HS-27A (cell line): ENCODE data around the gene MDFIC2.
"Not testable (repeated sequence)": the region's sequence is repeated elsewhere in the genome, so short reads cannot be mapped to it uniquely, and the experiment has no call there.

Source experiments
- DNase-seq: peaks from one replicate; pipeline ENCODE4 v3.0.0-alpha.2; 2012; ENCODE audit warnings: low read depth, missing footprints

Gene MDFIC2

DNA sequence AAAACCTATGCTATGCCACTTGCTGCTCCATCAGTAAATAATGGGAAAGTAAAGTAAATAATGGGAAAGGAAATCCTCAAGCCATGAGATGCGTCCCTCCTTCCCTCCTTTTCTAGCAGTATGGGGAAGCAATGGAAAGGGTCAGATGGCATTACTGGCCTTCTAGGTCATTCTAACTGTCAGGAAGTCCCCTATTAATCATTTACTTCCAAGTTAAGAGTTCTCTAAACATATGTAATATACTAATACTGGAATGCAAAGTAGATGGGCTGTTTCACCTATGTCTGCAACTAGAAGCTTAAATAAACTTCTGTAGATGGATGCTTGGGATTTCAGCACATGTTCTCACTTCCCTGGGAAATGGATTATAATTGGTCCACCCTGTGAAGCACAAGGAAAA, 55.9 kb downstream of the MDFIC2 start:
- DNase-seq: no peak

DNA sequence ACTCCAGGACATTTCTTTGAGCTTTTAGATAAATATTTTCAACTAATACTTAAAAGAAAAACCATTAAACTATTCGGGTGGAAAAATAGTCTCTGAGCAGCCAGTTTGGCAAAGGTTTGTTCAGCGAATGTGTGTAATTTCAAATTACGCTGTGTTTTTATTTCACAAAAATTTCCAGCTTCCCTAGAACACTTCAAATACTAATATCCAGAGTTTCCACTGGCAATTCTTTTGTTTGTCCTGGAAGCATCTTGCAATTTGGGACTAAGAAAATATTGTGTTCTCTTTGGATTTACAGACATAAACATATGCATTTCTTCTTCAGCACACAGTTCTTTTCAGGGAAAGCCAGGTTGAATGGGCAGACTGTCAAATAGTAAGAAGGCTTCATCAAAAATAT, 61.9 kb downstream of the MDFIC2 start:
- DNase-seq: no peak

DNA sequence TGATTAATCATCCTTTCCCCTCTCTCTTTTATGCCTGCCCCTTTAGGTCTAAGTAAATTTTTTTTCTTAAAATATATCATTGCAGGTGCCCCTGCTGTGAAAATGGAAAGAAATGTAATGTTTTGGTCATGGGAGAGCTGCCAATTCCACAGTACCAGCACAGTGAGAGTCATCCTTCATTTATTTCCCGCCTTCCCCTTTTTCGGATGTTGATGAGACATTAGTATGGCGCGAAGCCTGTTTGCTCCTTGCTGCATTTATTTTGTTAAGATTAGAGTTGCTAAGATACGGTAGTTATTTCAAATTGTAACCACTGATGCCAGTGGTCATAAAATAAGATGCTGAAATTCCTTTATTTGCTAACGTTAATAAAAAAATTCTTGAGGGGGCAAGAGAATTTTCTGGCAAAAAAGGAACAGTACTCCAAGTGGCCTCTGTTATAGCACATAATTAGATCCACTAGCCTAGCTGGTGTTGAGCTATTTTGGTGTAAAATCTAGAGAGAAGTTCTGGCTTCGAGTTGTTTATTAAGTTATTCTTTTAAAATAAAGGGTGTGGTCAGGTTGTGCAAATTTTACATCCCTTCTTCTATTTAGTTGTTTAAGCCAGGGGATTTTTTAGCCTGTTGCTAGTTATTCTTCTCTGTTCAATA, 62.8 kb downstream of the MDFIC2 start:
- DNase-seq: peak; percentile 58

DNA sequence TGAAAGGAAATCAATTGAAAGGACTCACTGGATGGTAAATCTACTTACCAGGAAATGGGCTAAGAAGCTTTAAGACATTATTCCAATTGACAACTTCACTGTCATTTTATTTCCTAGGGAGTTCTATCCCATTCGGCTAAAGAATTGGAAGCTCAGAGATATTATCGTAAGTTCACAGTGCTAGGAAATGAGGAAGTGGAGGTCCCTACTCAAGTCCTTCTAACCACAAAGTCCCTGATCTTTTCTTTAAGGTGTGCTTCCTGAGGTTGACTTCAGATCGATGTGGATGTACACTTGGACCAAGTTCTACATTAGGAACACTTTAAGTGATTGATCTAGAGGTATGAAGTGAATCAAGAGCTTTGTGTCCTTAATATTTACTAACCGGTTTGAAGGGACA, 63.6 kb downstream of the MDFIC2 start:
- DNase-seq: no peak

DNA sequence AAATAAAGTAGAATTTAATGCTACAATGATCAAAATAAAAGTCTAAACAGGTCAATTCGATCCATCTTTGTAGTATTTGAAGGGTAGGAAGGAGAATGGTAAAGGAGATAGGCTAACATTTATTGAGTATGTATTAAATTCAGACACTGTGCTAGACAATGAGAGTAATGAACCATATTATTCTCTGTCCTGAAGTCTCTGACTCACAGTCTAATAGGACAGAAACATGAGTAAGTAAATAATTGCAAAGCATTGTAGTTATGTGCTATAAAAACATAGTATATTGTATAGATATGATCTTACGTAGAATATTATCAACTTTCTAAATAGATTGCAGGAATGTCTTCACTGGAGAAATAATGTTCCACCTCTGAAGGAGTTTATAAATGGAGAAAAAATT, 64.5 kb downstream of the MDFIC2 start:
- DNase-seq: no peak

DNA sequence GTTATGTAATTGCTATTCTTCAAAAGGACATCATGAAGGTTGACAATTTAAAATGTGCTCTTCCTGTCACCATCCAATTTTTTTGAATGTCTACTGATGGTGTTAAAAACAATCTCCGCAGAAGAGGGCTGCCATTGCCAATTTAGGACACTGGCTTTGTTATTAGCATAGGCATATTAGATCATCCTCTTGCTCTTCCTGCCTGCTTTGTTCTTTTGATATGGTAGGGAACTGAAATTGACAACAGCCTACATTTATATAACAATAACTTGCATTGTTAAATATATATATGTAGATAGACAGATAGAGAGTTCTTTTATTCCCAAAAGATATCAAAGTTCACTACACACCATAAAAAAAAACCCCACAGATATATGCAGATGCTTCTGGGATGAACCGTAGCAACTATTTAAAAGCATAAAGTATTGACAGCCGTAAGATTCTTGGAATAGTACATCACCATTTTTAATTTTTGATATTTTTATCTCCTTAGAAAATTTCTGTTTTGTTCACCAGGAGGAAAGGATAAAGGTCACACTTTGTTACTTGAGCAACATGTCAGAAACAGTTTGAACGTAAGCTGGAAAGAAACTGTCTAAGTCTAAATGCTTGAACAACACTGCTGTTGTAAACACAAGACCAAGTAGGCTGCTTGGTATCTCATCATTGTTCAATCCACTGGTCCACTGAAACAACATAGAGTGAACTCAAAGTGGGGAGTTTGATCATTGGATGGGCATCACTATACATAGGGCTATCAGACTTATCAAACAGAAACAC, 66.5 kb downstream of the MDFIC2 start:
- no peak for DNase-seq

DNA sequence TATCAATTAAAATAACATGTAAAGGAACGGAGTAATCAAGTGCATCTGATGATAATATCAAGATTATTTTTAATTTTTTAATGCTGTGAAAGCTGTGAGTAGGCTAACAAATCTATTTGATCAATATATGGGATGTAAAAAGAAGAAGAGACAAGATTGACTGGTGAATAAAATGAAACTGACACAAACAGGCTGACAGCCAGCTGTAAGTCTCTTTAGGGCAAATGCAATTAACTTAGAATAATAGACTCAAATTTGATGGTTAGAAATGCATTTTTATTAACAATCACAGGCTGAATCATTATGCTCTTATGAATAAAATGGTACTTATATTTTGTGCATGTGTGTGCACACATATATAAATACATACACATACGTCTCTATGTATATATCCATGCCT, 68.0 kb downstream of the MDFIC2 start:
- no peak for DNase-seq

DNA sequence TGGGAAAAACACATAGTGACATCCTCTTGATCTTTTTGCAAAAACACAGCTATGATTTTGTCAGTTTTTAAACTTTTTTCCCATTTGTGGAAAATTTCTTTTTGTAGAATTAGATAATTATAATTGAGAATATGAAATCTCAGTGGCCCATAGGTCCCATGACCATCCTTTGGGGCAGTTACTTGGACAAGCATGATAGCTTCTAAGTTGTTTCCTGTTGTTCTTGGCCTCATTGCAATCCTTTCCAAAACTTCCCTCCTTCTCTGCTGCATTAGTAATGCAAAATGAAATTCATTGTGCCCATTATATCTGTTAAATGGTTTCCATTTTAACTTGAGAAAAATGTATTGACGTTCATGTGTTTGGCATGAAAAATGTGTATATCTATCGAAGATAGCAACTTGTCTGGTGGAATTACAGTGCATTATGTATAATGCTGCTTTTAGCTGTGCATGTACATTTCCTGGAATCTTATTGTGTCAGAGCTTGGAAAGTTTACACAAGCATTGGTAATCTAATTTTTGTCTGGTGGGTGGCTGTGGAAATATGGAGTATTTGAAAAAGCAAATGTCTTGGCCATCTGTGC, 70.0 kb downstream of the MDFIC2 start:
- no peak for DNase-seq

DNA sequence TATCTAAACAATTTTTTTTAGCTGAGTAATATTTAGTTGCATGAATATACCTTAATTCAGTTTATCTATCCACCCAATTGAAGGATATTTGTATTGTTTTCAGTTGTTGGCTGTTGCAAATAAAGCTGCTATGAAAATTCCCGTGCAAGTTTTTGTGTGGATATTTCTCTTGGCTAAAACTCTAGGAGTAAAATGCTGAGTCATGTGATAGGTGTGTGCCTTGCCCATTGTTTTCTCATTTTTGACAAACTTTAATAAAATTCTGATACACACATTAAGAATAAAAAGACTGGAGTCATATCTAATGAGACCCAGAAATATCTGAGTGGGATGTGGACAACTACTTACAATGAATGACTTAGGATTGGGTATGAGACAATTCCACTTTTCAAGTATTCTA, 78.6 kb downstream of the MDFIC2 start:
- DNase-seq: no peak

DNA sequence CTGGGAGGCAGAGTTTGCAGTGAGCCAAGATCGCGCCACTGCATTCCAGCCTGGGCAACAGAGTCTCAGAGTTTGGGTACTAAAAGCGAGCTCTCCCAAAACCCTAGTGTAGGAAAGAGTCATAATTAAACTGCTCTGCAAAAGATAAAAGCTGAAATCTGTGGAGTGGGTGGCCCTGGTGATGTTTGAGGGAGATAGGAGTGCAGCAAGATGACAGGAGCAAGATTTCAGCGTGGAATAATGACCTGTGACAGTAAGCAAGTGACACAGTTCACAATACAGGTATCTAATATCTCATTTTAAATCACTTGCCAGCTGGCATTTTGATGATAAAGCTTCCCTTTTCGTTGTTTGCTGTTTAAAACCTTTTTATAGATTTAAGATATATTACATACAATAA, 79.3 kb downstream of the MDFIC2 start:
- DNase-seq: no peak

DNA sequence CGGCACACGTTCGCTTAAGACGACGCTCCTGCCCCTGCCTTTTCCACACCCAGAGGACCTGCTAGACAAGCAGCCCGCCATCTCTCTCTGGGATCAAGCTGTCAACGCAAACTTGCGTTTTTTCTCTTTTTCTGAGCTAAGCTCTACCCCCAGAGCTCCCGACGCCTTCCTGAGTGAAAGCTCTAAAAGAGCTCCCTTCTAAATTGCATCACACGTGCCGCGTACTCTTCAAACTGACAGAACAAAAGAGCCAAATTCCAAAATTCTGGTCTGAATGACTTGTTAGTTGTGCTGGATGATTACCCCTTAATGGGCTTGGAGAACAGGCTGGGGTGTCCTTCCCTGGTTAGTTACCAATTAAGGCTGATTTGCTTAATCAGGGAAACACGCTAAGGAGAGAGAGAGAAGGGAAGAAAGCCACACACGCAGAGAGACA, 81.2 kb downstream of the MDFIC2 start:
- DNase-seq: no peak

DNA sequence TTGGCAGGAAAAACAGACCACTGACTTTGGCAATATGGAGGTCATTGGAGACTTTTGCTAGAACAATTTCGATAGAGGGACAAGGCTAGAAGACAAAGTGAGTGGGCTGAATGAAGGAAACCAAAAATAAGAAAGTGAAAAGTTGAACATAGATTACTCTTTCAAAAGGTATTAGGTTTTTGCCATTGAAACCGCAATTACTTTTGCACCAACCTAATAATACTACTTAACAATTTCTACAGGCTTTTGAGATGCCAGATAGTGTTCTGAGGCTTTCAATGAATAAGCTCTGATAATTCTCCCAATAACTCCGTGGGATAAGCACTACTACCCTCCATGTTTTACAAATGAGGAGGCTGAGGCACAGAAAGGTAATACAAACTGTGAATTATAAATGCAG, 85.0 kb downstream of the MDFIC2 start:
- no peak for DNase-seq

DNA sequence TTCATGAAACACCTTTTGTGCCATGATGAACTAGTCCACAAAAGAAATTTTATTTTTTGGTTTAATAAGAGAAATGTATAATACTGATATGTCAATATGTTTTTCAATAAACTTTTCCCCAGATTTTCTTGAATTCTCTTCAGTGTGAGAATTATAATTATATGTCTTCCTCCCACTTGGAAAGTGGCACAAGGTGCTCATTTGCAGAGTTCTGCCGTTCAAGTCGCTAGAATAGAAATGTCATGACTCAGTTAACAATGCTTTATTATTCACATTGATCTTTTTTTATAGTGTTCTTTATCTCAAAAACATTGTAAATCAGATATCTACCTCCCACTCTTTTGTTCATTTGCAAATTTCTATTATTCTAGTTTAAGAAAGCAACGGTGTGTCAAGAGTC, 87.3 kb downstream of the MDFIC2 start:
- no peak for DNase-seq

DNA sequence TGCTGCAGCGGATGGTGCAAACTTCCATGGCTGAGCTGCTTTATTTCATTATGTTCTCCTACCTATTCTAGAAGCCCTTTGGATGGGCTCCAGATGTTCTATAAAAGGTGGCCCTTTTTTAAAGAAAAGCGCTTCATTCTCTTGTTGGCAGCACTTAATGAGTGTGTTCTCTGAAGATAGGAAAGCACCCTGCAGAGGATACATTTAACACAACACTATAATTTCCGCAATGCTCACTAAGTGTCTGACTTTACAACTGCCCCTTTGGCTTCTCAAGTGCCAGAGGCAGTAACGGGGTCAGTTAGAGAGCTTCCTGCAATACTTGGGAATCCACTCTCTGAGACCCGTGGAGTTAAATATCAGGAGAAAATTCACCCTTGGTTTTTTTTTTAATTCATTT, 88.1 kb downstream of the MDFIC2 start:
- DNase-seq: no peak

DNA sequence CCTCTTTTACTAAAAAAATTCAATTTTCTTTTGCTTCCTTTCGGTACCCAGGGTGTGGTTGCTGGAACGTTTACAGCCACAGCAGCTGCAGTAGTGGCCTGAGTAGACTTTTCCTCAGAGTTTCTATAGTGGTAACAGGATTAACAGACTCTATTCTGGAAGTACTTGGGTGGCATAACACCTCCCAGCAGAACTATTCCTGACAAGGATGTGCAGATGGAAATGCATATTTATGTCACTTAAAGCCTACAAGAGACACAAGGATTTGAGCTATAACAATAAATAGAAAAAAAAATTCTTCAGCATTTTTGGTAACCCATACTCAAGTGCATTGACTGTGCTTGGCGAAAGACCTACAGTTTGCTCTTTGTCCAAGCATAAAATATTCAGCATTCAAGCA, 94.0 kb downstream of the MDFIC2 start:
- DNase-seq: no peak

DNA sequence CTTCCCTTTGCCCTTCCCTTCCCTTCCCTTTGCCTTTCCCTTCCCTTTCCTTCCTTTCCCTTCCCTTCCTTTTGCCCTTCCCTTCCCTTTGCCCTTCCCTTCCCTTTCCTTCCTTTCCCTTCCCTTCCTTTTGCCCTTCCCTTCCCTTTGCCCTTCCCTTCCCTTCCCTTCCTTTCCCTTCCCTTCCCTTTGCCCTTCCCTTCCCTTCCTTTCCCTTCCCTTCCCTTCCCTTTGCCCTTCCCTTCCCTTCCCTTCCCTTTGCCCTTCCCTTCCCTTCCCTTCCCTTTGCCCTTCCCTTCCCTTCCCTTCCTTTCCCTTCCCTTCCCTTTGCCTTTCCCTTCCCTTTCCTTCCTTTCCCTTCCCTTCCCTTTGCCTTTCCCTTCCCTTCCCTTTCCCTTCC, 101.2 kb downstream of the MDFIC2 start:
- DNase-seq: not testable (repeated sequence)

DNA sequence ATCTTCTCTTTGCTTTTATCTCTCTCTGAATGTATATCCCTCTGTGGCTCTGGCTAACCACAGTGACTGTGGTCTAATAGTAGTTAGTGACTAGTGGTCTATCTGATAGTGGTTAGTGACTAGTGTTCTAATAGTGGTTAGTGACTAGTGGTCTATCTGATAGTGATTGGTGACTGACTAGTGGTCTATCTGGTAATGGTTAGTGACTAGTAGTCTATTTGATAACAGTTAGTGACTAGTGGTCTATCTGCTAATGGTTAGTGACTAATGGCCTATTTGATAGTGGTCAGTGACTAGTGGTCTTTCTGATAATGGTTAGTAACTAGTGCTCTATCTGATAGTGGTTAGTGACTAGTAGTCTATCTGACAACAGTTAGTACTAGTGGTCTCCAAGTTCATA, 110.5 kb downstream of the MDFIC2 start:
- no peak for DNase-seq

DNA sequence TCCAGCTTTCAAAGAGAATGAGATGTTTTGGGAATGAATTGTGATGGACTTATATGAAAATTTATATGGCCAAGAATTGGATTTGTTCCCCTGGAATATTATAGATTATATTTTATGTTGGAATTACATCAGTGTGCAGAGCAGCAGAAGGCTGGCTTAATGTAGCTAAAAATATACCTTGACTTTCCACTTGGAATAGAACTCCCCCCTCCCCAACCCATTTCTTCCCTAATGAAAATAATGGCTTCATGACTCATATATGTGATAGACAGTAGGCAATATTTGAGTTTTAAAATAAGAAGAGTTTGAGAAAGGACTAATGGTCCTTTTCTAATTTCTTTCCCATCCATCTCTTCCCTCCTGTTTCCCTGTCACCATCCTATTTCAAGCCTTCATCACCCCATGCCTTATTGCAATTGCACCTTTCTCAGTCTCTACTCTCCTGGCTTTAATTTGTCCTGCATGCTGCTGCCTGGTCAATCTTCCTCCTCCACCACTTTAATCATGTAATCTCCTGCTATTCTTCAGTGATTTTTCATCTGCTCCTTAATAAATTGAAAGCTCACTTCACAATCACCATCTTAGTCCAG, 122.5 kb downstream of the MDFIC2 start:
- DNase-seq: no peak

DNA sequence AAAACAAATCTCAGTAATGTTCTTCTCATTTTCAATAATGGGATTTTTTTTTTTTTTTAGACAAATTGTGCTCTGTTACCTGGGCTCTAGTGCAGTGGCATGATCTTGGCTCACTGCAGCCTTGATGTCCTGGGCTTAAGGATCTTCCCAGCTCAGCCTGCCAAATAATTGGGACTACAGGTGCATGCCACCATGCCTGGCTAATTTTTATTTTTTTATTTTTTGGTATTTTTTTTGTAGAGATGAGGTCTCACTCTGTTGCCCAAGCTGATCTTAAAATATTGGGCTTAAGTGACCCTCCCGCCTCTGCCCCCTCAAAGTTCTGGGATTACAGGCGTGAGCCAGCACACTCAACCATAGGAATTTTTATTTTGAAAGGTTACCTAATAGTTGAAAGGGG, 126.2 kb downstream of the MDFIC2 start:
- DNase-seq: no peak

DNA sequence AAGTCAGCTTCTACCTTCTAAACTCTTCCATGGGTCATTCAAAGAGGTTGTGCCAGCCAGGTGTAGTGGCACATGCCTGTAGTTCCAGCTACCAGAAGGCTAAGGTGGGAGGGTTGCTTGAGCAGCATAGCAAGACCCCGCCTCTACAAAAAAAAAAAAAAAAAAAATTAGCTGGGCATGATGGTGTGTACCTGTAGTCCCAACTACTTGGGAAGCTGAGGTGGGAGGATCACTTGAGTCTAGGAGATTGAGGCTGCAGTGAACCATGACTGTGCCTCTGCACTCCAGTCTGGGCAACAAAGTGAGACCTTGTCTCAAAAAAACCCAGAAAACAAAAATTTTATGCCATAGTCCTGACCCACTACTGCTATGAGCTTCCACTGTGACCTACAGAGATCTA, 126.8 kb downstream of the MDFIC2 start:
- DNase-seq: no peak

DNA sequence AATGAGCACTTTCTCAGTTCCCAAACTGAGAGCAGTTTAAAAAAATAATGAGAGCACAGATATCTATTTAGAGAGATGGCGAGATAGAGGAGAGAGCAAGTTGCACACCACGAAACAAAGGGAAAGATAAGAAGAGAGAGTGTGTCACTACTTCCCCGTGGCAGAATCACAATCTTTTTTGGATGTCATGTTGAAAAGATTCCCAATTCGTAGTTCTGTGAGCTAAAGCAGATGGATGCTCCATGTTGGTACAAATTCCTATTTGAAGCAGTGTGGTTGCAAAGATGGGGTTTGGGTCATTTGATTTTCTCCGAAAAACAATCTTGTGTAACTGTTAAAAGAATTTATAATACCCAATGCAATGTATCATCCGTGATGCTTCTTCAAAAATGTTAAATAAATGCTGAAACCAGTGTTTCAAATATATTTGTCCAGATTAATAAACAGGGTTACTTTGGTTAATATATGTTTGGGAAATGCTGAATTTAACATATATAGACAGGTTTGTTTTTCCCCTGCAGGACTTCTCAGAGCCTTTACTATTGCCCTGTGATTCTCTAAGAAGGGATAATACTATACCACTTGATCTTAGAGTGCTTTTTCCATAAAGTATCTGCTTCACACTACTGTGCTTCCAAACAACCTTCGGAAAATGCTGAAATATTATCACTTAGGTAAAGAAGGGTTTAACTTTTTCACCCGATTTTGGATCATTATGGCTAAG, 128.5 kb downstream of the MDFIC2 start:
- DNase-seq: no peak

DNA sequence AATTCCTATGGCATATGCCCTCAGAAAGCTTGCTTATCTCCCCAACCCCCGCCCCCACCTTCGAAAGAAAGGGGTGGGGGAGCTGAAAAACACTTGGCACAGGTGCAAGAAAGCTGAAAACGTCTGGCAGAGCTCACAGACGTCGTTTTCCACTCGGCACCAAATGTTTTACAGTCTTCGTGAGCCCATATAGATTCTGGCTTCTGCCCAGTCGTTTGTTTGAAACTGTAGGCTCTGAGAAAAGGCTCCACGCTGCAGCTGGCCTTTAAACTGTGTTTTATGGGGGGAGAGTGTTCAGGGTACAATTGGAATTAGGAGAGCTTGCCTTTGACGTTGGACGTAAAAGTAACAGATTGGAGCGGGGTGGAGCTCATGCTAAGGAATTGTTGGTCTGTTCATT, 130.3 kb downstream of the MDFIC2 start:
- no peak for DNase-seq

DNA sequence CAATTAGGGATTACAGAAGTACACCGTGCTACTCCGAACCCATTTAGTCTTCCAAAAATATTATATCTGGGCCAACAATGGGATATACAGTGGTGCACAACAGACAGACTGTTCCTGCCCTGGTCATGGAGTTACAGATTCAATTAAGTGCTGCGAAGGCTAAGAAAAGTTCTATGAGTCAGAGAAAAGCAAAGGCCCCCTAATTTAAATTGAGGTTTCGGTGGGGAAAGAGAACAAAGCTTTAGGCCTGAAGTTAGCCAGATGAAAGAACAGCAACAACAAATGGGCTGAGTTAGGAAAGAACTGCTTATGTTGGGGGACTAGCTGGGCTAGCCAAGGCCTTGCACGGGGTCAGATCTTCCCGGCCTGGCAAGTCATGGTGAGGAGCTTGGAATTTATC, 131.8 kb downstream of the MDFIC2 start:
- DNase-seq: no peak
